Testis (tissue), 2 donors: ENCODE measurements around the gene MACROD2.

ENCODE experiments used
- CTCF ChIP-seq, 3 experiments: fragments of 450-650 bp in 2 of 3; fragments of 200-600 bp in 1 of 3; sonication (generic) in 1 of 3; IDR thresholded peaks; one replicate each; pipeline ENCODE4 v1.5.1; 2016 to 2019; ENCODE audit warnings: antibody characterized with exemption in 3 of 3, mild to moderate bottlenecking in 2 of 3, moderate library complexity in 1 of 3
- POLR2A ChIP-seq: fragments of 450-650 bp; IDR thresholded peaks from one replicate; pipeline ENCODE4 v1.6.1; 2017; ENCODE audit warnings: antibody characterized with exemption, mild to moderate bottlenecking, moderate library complexity

DNA sequence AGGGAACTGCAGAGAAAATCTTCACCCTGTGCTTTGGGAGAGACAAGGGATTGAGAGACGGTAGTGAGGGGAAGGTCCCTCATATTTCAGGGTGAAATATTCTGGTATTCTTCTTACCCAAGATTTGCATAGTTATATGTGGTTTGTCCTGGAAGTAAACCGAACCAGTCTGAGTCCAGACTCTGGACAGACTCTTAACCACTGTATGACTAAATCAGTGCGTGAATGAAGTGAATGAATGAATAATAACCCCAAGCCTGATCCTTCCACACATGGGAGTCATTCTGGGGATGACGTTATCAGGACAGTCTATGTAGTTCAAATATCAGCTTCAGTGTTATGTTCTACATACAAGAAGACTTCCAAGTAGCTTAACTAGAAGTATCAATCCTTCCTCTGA lies 1887.2 kb downstream of the MACROD2 start:
- TF ChIP-seq CTCF (IDR thresholded peaks at IDR 0.05) (no peak), POLR2A (no peak)
